NCI-H345 (cell line): ENCODE data around the gene STAB2.

Experiments used
- DNase-seq: peaks from one replicate; lab custom pipeline; 2025; lab: John Stamatoyannopoulos, UW

The STAB2 gene

DNA sequence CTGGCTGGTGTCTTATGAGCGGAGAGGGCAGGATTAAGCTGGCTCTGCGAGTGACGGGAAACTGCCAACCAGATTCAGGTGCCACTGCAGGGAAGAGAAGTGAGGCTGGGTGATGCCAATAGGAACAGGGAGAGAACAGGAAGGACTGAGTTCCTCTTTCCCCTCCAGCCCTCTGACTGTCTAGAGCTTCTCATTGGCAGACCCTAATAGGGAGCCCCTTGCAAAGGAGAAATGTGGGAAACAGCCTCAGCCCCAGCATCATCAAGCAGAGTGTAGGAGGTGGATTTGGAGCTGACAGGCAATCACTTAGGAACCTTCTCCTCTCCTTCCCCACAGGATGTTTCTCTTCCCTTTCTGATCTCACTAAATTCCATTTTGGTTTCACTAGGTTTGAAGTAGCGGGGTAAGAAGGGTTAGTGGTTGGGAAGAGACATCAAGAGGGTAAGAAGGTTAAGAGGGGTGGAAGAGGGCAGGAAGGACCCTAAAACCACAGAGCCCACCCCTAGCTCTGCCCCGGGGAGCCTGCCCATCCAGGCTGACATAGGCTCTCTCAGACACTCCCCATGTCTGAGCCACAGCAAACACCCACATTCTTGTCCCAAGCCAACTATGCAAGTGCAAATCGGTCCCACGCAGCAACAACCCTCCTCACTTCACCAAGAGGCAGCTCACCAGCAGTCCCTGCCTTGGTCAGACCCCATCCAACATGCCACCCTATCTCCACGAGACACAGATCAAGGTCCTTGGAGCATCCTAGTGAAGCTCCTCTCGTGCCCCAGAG is 111.1 kb downstream of the STAB2 start:
- DNase-seq: no peak

DNA sequence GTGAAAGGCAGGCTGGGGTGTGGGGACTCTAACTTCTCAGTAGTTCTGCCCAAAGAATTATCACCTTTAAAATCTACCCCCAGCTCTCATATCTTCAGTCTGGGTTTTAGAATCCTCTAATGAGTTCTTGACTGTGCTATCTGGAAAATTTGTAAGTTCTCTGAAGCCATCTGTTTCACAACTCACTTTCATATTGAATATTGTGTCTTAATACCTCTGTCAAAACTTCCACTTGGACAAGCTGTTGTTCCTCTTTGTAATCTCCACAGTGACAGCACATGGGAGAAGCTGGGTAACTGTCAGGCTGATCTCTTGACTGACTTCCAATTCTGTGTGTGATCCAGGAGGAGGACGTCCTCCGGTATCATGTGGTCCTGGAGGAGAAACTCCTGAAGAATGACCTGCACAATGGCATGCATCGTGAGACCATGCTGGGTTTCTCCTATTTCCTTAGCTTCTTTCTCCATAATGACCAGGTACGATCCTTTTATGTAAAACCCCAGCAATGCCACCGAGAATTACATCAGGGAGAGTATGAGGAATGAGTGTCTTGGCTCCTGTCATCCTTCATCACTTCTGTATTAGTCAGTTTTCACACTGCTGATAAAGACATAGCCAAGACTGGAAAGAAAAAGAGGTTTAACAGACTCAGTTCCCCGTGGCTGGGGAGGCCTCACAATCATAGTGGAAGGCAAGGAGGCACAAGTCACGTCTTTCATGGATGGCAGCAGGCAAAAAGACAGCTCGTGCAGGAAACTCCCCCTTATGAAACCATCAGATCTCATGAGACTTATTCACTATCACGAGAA is 111.9 kb downstream of the STAB2 start:
- DNase-seq: no peak

DNA sequence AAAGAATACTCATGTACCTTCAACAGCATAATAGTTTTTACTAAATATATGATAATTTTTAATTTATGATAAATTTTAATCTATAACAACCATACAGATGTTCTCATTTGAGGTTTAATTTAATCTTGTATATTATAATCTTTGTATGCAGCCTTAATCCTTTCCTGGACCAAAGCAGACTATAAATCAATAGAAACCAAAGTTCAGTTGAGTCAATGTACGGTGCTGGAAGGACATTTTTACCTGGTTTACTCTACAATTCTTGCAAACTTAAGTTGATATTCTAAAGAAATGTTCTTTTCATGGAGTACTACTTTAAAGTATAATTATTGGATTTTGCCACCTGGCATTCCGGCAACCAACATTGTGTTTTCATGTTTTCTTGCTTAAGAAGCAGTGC is 118.0 kb downstream of the STAB2 start:
- DNase-seq: no peak

DNA sequence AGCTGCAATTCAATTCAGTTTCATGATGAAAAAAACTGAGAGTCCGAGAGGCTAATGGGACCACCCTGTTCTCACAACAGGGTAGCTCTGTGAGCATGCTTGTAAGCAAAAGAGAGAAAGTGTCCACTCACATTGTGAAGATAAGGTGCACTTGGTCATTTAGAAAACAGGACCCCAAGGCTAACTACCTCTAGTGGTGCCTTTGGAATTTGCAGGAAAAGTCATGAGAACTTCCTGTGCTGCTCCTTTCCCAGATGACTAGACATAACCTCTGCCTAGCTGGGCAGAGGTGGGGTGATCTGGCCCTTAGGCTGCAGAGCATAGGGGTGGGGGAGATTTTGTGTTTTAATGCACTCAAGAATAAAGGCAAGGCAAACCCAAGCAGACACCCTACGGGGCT is 118.9 kb downstream of the STAB2 start:
- DNase-seq: no peak

DNA sequence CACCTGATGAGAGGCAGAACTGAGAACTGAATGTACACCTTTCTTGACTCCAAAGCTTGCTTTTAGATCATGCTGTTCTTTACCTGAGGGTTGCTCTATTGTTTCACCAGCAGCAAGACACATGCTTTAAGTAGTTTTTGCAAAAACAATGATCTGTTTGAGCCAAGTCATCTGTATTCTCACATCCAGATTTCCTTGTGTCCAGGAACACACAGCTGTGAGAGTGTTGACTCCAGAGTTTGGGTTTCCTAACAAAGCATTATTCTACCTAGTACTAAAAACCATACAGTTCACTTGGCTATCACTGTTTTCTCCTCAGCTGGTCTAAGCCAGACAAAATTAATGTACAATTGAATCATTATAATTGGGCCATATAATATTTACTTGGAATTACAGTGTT is 120.4 kb downstream of the STAB2 start:
- DNase-seq: no peak

DNA sequence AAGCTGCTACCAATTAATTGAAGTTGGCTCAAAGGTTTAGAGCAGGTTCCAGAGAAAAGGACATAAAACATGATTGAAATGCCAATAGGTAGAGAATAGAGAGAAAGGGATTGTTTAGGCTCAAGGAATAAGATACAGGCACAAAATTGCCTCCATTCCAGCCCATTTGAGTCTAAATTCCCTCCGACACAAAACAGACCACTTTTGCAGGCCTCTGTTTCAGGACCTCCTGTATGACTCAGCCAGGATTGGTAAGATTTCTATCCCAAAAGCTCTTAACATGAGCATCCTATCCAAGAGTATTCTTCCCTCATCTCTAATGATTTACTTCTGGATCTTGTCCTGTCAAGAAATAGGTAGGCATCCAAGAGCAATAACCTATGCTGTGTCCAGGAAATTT is 123.5 kb downstream of the STAB2 start:
- DNase-seq: no peak

DNA sequence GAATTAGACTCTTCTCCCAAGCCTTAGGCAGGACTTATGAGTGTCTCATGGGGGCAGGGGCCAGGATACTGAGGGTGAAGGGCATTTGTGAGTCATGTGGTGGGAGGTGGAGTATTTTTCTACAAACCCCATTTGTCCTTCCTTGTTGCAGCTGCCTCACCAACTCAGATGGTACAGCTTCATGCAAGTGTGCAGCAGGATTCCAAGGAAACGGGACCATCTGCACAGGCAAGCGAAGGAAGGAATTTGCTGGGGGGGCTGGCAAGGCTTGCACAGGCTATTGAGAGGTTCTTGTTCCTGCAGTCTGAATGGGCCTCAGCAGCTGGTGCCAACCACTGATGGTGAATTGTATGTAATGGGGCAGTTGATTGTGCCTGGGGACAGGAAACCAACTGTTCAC is 125.1 kb downstream of the STAB2 start:
- DNase-seq: no peak

DNA sequence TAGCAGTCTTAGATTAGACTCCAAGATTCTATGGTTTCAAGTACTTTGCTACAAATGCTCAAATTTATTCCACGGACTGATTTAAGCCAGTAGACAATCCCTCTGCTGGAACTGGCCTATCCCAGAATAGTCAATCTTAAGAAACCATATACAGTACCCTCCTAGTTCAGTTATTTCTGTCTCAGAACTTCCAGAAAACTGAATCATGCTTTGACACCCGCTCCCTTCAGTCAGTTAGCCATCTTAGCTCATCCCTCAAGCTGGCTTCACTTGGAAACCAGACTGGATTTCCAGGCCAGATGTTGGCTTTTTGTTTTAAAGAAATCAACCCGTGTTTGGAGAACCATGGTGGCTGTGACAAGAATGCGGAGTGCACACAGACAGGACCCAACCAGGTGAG is 128.4 kb downstream of the STAB2 start:
- DNase-seq: no peak

DNA sequence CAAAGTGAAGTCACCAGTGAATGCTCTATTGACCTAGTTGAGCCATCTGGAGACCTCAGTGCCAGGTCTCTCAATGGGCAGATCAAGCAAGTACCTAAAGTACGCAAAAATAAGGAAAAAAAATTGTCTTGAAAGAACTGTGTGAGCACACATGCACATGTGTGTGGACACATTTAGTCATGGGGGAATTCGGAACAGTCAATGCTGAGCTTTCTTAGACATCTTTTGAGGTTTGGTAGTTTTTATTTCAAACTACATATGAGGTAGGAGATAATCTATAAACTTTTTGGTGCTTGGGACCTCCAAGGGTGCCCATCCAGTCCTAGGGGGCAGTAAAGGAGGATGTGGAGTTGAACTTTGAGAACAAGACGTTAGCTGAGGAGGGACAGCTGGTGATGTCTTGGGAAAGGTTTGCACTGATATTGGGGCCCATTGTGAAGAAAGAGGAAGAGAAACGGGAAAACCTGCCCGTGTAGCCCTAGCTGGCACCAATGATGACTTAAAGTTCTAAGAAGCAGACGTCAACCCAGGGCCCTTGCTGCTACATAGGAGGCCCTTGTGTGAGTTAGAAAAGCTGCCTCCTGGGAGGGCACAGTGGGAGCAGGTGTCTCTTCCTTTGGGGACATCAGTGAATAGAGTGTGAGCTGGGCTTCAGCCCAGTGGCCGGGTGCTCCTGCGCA is 129.6 kb downstream of the STAB2 start:
- no peak for DNase-seq

DNA sequence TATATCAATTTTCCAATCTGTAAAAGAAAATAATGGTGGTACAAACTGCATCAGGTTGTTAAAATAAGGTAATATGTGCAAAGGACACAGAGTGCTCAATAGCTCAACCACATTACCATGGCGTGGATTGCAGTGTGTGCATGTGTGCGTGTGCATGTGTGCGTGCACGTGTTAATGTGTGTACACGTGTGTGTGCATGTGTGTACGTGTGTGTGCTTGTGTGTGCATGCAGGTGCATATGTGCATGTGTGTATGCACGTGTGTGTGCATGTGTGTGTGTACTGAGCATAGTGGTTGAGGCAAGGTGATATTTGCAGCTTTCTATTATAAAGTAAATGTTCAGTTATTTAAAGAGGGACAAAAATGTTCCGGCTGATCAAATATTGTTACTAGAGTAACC is 138.3 kb downstream of the STAB2 start:
- no peak for DNase-seq

DNA sequence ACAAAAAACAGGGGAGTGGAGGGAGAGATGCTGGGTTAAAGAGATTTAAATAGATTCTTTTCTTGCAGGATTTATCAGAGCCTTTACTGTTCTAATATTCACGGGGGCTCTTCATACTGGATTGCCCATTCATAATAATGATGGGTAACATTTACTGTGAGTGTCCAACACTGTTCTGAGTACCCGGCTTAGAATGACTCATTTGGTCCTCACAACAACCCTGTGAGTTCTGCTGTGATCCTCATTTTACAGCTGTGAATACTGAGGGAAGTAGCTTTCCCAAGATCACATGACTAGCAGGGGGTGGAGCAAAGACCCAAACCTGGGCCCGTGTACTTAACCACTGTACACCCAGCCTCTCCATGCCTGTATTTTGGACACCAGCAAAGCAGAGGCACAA is 140.6 kb downstream of the STAB2 start:
- DNase-seq: no peak

DNA sequence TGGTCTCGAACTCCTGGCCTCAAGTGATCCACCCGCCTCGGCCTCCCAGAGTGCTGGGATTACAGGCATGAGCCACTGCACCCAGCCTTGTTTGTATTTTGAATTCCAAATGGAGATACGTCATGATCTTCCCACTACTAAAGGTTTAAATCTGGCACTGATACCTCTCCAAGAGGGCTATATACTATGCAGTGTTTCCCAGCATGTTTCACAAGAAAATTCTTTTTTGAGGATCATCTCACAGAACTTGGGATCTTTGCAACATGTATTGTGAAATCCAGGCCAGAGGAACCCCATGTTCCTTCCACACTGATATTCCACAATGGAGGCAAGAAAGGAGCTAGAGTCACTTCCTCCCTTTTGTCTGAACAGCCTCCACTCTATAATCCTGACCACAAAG is 141.2 kb downstream of the STAB2 start:
- DNase-seq: no peak

DNA sequence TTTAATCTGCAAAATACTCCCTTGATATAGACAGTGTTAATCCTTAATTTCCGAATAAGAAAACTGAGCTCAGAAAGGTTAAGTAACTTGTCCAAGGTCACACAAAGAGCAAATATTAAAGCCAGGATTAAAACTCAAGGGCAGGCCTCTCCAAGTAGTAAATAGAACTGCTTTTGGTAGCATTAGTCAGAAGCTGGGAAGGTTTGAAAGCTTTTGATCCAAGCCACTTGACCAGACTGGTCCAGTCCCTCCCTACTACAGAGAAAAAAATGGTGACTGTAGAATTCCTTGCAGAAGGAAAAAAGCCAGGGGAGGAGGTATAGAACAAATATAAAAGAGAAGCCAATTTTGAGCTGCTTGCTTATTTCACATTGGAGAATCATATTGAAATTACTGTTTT is 142.4 kb downstream of the STAB2 start:
- no peak for DNase-seq

DNA sequence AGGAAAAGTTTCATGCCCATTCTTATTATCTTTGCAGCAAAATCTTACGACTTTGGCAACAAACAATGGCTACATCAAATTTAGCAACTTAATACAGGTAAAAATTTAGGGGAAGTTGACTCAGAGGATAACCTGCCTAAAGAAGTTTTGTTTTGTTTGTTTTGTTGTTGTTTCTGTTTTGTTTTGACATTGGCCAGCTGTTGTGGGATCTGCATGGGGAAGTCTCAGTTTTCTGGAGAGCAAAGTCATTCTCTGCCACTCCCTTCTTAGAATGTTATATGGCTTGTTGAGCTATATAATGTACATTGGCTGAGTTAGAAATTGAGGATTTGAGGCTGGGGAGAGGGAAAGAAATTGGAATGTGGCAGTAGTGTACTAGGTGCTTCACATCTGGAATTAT is 144.5 kb downstream of the STAB2 start:
- DNase-seq: no peak

DNA sequence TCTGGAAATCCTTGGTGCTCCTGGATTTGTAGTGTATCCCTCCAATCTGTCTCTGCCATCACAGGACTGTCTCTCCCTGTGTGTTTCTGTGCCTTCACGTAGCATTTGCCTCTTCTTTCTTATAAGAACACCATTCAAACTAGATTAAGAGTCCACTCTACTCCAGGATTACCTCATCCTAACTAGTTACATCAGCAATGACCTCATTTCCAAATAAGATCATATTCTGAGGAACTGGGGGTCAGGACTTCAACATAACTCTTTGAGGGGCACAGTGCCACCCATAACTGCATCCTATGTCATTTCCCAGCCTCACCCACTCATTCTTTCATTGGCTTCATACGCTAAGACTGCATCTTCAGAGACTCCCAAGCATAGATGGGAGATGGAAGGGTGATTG is 147.8 kb downstream of the STAB2 start:
- no peak for DNase-seq

DNA sequence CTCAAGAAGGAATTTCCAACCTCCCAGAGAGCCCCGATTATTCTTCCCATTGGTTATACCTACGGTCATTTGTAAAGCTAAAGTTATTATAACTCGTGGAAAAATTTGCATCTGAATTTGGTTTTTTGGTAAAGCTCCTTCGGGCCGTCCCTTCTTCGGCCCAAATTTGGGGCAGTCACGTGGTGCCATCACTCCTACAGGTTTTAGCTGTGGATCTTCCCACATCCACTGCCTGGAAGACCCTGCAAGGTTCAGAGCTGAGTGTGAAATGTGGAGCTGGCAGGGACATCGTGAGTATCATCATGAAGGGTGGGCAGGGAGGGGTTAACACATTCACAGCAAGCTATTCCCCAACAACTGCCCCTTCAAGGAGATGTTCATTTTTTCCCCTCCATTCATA is 148.2 kb downstream of the STAB2 start:
- no peak for DNase-seq

DNA sequence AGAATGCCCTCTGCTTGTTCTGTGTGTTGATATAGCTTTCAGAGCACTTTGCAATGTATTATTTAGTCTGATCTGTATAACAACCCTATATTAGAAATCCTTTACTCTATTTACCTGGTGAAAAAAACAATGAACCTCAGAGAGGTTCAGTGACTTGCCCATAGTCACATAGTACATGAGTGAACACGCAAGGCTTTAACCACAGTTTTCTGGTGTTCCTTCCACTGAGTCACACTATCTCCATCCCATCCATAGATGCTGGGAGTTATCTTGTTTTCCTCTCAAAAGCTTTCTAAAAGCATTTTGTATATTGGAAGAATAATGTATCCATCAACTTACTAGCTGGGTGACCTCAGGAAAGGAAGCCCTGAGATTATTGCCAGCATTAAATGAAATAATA is 149.5 kb downstream of the STAB2 start:
- DNase-seq: no peak

DNA sequence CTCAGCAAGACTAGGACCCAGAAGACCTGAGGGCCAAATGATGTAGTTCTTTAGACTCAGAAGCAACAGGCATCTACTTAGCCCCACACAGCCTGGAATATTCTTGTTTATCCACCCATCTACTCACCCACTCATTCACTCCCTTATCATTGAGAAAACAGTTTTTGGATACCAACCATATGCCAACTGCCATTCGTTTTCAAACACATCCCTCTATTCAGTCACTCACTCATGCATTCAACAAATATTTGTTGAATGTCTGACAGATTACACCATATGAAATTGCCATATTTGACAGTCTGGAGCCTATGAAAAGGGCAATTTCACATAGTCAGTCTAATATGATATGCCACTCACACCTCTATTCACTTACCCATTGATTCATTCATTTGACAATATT is 150.8 kb downstream of the STAB2 start:
- DNase-seq: no peak

DNA sequence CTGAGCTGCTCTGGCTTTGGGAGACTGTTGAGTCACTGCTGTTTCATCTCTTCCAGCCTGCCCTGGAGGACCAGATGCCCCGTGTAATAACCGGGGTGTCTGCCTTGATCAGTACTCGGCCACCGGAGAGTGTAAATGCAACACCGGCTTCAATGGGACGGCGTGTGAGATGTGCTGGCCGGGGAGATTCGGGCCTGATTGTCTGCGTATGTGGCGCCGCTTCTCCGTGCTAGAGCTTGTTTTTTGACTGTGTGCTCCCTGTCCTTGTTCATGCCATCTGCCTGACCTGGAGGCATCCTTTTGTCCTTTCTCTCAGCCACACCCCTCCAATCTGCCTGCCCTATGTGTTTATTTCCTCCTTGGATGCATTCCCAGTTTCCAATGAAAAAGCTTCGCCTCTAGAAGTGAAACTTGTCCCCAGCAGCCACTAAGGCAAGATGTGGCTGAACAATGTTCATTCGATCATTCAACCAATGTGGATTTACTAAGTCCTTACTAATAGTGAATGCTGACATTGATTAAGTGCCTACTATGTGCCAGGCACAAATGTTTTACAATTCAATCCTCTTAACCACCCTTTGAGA is 155.4 kb downstream of the STAB2 start:
- DNase-seq: peak; percentile 91

DNA sequence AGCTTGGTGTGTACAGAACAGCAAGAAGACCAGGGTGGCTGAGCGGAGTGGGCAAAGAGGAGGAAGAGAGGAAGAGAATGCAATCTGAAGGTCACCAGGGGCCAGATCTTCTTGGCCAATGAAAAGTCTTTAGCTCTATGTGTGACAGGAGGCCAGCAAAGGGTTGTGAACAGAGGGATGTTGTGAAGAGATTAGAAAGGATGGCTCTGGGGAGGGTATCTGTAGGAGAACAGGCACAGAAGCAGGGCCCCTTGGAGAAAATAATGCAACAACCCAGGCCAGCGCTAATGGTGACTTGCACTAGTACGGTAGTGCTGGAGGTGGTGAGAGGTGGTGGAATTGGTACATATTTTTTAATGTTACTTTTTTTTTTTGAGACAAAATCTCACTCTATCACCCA is 156.7 kb downstream of the STAB2 start:
- no peak for DNase-seq

DNA sequence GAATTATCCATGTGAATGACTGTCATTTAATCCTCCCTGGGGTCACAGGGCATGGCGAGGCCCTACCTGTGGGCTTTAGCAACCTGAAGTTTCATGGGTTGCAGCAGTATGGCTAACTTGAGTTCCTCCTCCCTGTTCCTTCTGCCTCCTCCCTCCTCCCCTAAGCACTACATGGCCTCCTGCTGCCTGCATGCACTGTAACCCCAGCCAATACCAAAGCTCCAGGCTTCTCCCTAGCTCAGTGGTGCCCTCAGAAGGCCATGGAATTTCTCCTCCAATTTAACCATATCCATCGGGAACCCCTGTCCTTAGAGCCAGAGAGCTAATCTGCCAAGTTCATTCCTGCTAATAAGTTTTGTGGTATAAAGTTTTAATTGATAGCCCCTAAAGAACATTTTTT is 158.9 kb downstream of the STAB2 start:
- no peak for DNase-seq

DNA sequence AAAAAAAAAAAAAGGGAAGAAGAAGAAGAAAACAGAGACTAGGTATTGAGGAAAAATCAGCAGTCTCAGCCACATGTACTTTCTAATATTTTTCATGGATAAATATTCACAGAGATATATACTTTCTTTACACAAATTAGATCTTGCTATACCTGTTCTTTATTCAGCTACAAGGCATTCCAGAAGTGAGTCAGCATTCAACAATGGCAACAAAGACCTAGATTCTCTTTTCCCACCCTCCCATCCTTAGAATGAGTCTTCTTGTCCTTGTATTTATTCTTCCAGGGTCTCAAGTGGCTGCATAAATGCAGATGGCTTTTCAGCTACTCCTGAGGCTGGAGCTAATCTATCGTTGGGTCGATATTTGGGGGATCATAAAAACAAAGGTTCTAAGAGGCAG is 160.9 kb downstream of the STAB2 start:
- no peak for DNase-seq

DNA sequence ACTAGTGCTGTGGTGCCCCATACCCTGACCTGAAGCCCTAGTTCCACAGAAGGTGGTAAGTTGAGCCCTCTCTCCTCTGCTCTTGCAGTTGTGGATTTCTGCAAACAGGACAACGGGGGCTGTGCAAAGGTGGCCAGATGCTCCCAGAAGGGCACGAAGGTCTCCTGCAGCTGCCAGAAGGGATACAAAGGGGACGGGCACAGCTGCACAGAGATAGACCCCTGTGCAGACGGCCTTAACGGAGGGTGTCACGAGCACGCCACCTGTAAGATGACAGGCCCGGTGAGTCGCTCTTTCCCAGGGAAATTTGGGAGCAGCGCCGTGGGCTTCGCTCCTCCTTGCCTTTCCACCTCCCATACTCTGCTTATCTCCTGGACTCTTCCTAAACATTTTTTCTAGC is 161.8 kb downstream of the STAB2 start:
- no peak for DNase-seq
